A549 treated with AZD9567 at 1 μM for 4 hours (cell line): ENCODE results near the gene ZFAND2B. TPM values are rescaled to one million over a fixed set of nuclear protein-coding genes. Genes with fewer than 3 reads are reported as not detected.

ENCODE experiments used
- total RNA-seq: library from RNA; stranded (reverse); fragments of 200-300 nt; extraction: Qiagen RNA extraction; gene quantifications from 5 replicates; pipeline ENCODE4 v1.2.3, GENCODE V29; 2022; ENCODE audit not compliant: insufficient read depth

Gene ZFAND2B
- total RNA-seq, 1 experiment from 2014 or later = 20.6 TPM

Other genes with a start within 250 kb of the ZFAND2B start
- gene CDK5R2, start 247.1 kb upstream of the ZFAND2B start, total RNA-seq = 2.9 to 5.3 TPM (median 4.8 TPM) in 5 replicates
- 0.03 TPM in 1 of 5 replicates, not detected in the others for gene FEV, start 221.6 kb upstream of the ZFAND2B start, total RNA-seq
- gene CRYBA2, start 213.4 kb upstream of the ZFAND2B start, total RNA-seq = not detected in 5 replicates
- 0.13 to 0.22 TPM (median 0.18 TPM) in 4 of 5 replicates, not detected in the other for gene CFAP65, start 165.3 kb upstream of the ZFAND2B start, total RNA-seq
- gene IHH, start 145.9 kb upstream of the ZFAND2B start, total RNA-seq = 0.27 to 0.62 TPM (median 0.46 TPM) in 4 of 5 replicates, not detected in the other
- gene NHEJ1, start 46.0 kb upstream of the ZFAND2B start, total RNA-seq = 14.5 to 40.0 TPM (median 16.5 TPM) in 5 replicates
- 0.68 to 1.2 TPM (median 0.92 TPM) in 4 of 5 replicates, not detected in the other for gene SLC23A3, start 36.8 kb upstream of the ZFAND2B start, total RNA-seq
- 42.4 to 47.3 TPM (median 45.6 TPM) in 5 replicates for gene CNPPD1, start 29.9 kb upstream of the ZFAND2B start, total RNA-seq
- 61.8 to 86.6 TPM (median 81.2 TPM) in 5 replicates for gene RETREG2, start 28.5 kb upstream of the ZFAND2B start, total RNA-seq
- 27.7 to 35.3 TPM (median 30.6 TPM) in 5 replicates for gene ABCB6, start 12.2 kb downstream of the ZFAND2B start, total RNA-seq
- 37.4 to 46.2 TPM (median 40.8 TPM) in 5 replicates for gene ATG9A, start 22.9 kb downstream of the ZFAND2B start, total RNA-seq
- 14.6 to 31.0 TPM (median 19.9 TPM) in 5 replicates for gene ANKZF1, start 23.0 kb downstream of the ZFAND2B start, total RNA-seq
- gene GLB1L, start 38.7 kb downstream of the ZFAND2B start, total RNA-seq = 5.6 to 7.1 TPM (median 5.9 TPM) in 5 replicates
- gene STK16, start 38.7 kb downstream of the ZFAND2B start, total RNA-seq = 23.5 to 31.2 TPM (median 28.5 TPM) in 5 replicates
- 0.13 to 0.22 TPM (median 0.19 TPM) in 4 of 5 replicates, not detected in the other for gene TUBA4B, start 46.5 kb downstream of the ZFAND2B start, total RNA-seq
- gene TUBA4A, start 47.1 kb downstream of the ZFAND2B start, total RNA-seq = 242 to 422 TPM (median 253 TPM) in 5 replicates
- gene DNAJB2, start 72.6 kb downstream of the ZFAND2B start, total RNA-seq = 26.0 to 41.0 TPM (median 35.4 TPM) in 5 replicates
- 0.92 to 1.8 TPM (median 1.1 TPM) in 4 of 5 replicates, not detected in the other for gene PTPRN, start 102.6 kb downstream of the ZFAND2B start, total RNA-seq
- not detected in 5 replicates for gene RESP18, start 126.0 kb downstream of the ZFAND2B start, total RNA-seq
- gene DNPEP, start 181.1 kb downstream of the ZFAND2B start, total RNA-seq = 62.7 to 99.5 TPM (median 71.7 TPM) in 5 replicates
- 0.03 to 0.27 TPM (median 0.15 TPM) in 3 of 5 replicates, not detected in the others for gene DES, start 211.6 kb downstream of the ZFAND2B start, total RNA-seq
- 4.7 to 7.8 TPM (median 6.5 TPM) in 5 replicates for gene SPEG, start 228.1 kb downstream of the ZFAND2B start, total RNA-seq